GM10248 (cell line): ENCODE data around the gene CNIH3.
A peak's percentile ranks its signal among the peaks of the same experiment; 100 is the strongest.

ENCODE experiments used
- CTCF ChIA-PET: fragments of 300-600 bp; sonication (Branson Sonifier 250); formaldehyde crosslinking; extraction: SDS; loops from one replicate; lab custom pipeline; 2021; ENCODE audit warnings: antibody characterized with exemption; lab: Yijun Ruan, JAX
- POLR2A ChIA-PET: fragments of 350-650 bp; sonication (Branson Sonifier 250); formaldehyde crosslinking; extraction: SDS; loops from one replicate; lab custom pipeline; 2020; ENCODE audit warnings: antibody characterized with exemption; lab: Yijun Ruan, JAX
- DNase-seq: peaks from one replicate; pipeline ENCODE4 v3.0.0; 2012; ENCODE audit errors: extremely low spot score
- TF ChIP-seq, protein P1 (sequence below): IDR thresholded peaks from 2 replicates; pipeline ENCODE4 v1.5.1; 2012; ENCODE audit warnings: mild to moderate bottlenecking, low read depth; ENCODE audit errors: extremely low read depth, missing control alignments, control extremely low read depth

The CNIH3 gene

DNA sequence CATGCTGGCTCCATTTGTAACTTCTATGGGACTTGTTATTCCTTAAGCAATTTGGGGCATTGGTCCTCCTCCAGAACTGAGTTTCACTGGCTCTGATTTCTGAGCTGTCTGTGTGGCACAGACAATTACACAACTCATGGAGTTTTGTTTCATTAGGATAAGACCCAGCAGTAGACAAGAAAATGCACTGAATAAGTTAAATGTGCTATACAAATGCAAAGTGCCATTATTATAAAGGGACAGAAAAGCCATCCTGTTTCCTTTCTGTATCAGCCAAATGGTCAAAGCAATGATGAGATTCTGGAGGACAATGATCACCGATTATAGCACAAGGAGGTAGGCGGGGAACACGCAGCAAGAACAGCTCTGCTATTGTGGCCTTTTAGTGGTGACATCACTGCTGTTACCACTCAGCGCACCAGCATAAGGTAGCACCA, 81.9 kb downstream of the CNIH3 start:
- ChIA-PET POLR2A (no interaction called here), CTCF (interaction anchor here (0.9 to 1.2 kb wide), 2 partner anchors 74 to 197 kb away, joined by 3 read pairs; no protein-coding TSS in a partner anchor)
- no peak for DNase-seq
- TF ChIP-seq, protein P1, sequence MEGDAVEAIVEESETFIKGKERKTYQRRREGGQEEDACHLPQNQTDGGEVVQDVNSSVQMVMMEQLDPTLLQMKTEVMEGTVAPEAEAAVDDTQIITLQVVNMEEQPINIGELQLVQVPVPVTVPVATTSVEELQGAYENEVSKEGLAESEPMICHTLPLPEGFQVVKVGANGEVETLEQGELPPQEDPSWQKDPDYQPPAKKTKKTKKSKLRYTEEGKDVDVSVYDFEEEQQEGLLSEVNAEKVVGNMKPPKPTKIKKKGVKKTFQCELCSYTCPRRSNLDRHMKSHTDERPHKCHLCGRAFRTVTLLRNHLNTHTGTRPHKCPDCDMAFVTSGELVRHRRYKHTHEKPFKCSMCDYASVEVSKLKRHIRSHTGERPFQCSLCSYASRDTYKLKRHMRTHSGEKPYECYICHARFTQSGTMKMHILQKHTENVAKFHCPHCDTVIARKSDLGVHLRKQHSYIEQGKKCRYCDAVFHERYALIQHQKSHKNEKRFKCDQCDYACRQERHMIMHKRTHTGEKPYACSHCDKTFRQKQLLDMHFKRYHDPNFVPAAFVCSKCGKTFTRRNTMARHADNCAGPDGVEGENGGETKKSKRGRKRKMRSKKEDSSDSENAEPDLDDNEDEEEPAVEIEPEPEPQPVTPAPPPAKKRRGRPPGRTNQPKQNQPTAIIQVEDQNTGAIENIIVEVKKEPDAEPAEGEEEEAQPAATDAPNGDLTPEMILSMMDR = no peak

DNA sequence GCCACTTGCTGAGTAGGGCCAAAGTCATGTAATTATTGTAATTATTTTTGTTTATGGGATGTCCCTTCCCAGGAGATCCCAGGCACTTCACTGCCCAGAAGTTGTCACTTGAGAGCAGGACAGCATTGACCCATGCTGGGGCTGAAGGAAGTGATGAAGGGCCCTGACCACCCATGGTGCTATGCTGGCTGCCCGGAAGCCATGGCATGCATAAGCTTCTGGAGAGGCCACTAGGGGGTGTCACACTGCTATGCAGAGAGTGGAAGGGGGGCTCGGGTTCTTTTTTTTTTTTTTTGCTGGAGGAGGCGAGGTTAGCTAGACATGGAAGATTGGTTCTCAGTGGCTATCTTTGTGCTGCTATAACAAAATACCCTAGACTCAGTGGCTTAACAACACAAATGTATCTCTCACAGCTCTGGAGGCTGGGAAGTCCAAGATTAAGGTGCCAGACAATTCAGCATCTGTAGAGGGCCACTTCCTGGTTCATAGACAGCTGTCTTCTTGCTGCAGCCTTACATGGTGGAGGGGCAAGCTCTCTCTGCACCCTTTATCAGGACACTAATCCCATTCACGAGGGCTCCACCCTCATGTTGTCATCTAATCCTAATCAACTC, 84.9 kb downstream of the CNIH3 start:
- POLR2A ChIA-PET = no interaction called here
- TF ChIP-seq, protein P1 = peak; percentile 30
- CTCF ChIA-PET = interaction anchor here (1.0 to 10.9 kb wide), 19 partner anchors 9 to 223 kb away, joined by 3 to 109 read pairs (median 4); no protein-coding TSS in a partner anchor
- peak; percentile 53 for DNase-seq

DNA sequence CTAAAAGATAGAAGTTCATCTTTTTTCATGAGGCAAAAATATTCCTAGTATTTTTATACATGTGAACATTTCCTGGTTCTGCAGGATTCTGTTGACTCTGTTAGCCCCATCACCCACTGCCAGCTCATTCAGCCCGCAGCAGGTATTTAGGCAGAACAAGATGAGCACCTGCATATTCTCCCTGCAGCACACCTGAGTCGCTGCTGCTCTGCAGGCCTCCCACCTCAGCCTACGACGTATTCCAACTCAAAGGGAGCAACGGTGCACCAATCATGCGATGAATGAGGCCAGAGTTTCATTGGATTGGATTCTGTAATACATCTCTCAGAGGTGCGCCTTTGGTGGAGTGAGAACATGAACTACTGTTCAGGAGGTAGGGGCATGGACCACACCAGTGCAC, 87.6 kb downstream of the CNIH3 start:
- ChIA-PET CTCF (interaction anchor here (0.8 to 10.9 kb wide), 6 partner anchors 9 to 149 kb away, joined by 3 to 109 read pairs (median 6); no protein-coding TSS in a partner anchor), POLR2A (no interaction called here)
- DNase-seq = no peak
- TF ChIP-seq, protein P1 = no peak

DNA sequence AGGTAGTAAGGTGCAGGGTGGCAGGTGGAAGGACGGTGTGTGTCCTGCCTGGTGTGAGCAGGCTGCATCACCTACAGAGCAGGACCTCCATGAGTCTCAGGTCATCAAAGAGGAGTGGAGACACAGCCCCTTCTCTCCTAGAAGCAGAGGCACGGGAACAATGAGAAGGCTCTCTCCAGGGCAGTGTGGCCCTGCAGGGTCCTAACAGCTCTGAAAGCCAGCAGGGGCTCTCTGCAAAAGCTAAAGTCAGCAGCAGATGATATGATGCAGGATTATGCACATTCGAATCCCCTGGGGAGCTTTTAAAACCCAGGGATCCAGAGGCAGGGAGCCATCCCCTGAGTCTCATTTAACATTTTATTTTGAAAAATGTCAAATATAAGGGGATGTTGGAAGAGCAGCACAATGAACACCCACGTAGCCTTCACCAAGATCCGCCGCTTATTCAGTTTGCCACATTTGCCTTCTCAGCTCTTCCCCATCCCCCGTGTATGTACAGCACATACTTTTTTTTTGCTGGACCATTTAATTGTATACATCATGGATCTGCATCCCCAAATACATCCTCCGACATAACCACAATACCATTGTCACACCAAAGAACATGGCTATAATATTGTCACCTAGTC, 88.1 kb downstream of the CNIH3 start:
- TF ChIP-seq, protein P1 = no peak
- ChIA-PET CTCF (interaction anchor here (0.8 to 10.9 kb wide), 5 partner anchors 9 to 149 kb away, joined by 3 to 109 read pairs (median 5); no protein-coding TSS in a partner anchor), POLR2A (no interaction called here)
- DNase-seq = no peak

DNA sequence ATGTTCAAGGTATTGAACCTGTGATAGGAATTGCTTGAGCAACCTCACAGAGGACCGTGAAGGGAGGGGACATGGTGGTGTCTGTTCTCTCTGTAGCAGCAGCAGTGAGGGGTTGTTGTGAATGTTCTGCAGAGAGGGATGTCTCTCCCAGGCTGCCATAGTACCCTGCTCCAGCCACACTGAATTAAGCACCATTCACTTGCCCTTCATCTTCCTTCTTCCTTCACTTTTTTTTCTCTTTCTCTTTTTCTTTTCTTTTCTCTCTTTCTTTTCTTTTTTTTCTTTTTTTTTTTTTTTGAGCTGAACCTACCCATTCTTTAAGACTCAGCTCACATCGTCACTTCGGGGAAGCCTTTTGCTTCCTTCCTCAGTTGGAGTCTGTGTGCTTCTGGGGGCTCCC, 89.5 kb downstream of the CNIH3 start:
- TF ChIP-seq, protein P1 = no peak
- CTCF ChIA-PET = interaction anchor here (10.9 kb wide), 1 partner anchor 147 kb away, joined by 109 read pairs; no protein-coding TSS in a partner anchor
- no peak for DNase-seq
- POLR2A ChIA-PET = no interaction called here

DNA sequence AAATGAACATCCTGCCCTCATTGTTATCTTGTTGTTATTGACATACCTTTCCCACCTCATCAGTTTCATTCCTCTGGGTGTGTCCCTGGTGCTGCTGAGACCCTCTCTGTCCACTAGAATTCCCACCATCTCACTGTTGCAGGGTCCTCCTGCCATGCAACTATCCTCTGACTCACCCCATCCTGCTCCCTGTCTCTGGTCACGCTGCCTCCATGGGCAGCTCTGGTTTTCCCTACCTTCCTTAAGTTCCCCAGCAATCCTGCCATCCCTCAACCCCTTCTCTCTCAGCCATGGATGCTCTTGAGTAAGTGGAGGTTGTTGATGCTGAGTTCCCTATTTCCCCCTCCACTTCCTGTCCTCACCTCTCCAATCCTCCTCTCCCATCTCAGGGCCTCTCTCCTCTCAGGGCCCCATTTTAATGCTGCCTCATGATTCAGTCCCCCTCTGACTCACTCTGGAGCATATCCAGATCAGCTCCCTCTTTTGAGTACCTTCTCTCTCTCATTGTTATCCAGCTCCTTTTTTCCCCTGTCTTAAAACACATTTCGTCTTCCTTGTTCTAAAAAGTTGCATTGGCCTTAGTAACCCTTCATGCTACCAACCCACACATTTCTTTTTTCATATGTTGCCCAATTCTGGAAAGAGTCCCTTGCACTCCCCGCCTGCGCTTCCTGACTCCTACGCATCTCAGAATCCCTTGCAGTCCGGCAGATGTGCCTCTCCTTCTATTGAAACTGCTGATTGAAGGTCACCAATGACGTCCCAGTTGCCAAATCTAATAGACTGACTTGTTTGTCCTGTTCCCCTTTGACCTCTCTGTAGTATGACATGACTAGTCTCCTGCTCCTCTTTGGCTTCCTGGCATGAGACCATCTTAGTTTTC, 92.0 kb downstream of the CNIH3 start:
- ChIA-PET CTCF (interaction anchor here (1.2 to 10.9 kb wide), 2 partner anchors 145 to 215 kb away, joined by 3 to 109 read pairs; no protein-coding TSS in a partner anchor), POLR2A (no interaction called here)
- no peak for DNase-seq
- TF ChIP-seq, protein P1 = no peak
